Gastroesophageal sphincter (tissue), 3 donors: Measurements from ENCODE around the gene COG4.

Experiments
- EP300 ChIP-seq: sonication (generic); formaldehyde crosslinking; IDR thresholded peaks from one replicate; pipeline ENCODE4 v1.6.1; 2017; ENCODE audit warnings: antibody characterized with exemption, mild to moderate bottlenecking
- POLR2A ChIP-seq, 2 donors: fragments of 450-650 bp; IDR thresholded peaks; one replicate each; pipeline ENCODE4 v1.6.1; 2017; ENCODE audit warnings: antibody characterized with exemption in 2 of 2, mild to moderate bottlenecking in 2 of 2, moderate library complexity in 1 of 2
- POLR2AphosphoS5 ChIP-seq: sonication (generic); formaldehyde crosslinking; IDR thresholded peaks from one replicate; pipeline ENCODE4 v1.6.1; 2017; ENCODE audit warnings: antibody characterized with exemption
- TF ChIP-seq, protein P1 (sequence below), 4 experiments: fragments of 200-600 bp in 2 of 4; fragments of 450-650 bp in 2 of 4; sonication (generic) in 1 of 4; IDR thresholded peaks; one replicate each; pipeline ENCODE4 v1.5.1; 2017 to 2019; ENCODE audit warnings: antibody characterized with exemption in 4 of 4, mild to moderate bottlenecking in 2 of 4, moderate library complexity in 2 of 4

GRCh38 chr16:70470927-70471341 lies 52.4 kb downstream of the COG4 start:
- no peak for TF ChIP-seq POLR2A (IDR thresholded peaks at IDR 0.05)
- TF ChIP-seq, protein P1, sequence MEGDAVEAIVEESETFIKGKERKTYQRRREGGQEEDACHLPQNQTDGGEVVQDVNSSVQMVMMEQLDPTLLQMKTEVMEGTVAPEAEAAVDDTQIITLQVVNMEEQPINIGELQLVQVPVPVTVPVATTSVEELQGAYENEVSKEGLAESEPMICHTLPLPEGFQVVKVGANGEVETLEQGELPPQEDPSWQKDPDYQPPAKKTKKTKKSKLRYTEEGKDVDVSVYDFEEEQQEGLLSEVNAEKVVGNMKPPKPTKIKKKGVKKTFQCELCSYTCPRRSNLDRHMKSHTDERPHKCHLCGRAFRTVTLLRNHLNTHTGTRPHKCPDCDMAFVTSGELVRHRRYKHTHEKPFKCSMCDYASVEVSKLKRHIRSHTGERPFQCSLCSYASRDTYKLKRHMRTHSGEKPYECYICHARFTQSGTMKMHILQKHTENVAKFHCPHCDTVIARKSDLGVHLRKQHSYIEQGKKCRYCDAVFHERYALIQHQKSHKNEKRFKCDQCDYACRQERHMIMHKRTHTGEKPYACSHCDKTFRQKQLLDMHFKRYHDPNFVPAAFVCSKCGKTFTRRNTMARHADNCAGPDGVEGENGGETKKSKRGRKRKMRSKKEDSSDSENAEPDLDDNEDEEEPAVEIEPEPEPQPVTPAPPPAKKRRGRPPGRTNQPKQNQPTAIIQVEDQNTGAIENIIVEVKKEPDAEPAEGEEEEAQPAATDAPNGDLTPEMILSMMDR (IDR thresholded peaks at IDR 0.05) = peak in 3 of 4 experiments; percentile 26 to 53 (median 27)
- no peak for TF ChIP-seq EP300
- no peak for TF ChIP-seq POLR2AphosphoS5
